NOMO-1 treated with DMSO at 0.1 percent for 48 hours (cell line): ENCODE results near the gene FCRL2.
"Not testable (repeated sequence)": the region's sequence is repeated elsewhere in the genome, so short reads cannot be mapped to it uniquely, and the experiment has no call there.

Experiments
- DNase-seq: peaks from one replicate; lab custom pipeline; 2025; ENCODE audit not compliant: unreplicated experiment; lab: John Stamatoyannopoulos, UW

FCRL2 gene

DNA sequence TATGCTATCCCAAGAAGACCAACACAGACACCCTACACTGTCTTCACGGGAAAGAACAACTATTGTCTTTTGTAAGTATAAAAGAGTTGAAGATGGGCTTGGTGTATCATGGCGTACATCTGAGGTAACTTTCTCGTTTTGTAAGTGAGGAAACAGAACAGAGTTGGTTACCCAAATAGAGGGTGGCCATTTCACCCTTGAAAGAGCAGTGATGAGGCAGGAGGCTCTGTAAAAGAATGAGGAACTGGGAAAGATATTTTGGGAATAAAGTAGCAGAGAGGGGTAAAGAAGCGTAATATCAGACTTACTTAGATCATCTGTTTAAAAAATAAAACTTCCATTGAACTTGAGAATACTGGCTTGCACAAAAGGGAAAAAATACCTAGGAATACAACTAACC lies 18.9 kb downstream of the FCRL2 start:
- DNase-seq = no peak

DNA sequence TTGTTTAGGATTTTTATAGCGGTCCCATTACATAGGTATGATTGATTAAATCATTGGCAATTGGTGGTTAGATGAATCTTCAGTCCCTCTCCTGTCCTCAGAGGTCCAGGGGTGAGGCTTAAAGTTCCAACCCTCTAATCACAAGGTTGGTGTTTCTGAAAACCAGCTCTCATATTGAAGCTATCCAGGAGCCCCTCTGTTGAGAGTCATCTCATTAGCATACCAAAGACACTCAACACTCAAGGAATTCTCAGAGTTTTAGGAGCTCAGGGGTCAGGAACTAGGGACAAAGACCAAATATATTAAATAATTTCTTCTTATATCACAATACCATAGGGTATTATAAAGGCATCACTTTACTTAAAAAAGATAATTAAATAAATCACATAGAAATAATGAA lies 23.3 kb downstream of the FCRL2 start:
- DNase-seq = no peak

DNA sequence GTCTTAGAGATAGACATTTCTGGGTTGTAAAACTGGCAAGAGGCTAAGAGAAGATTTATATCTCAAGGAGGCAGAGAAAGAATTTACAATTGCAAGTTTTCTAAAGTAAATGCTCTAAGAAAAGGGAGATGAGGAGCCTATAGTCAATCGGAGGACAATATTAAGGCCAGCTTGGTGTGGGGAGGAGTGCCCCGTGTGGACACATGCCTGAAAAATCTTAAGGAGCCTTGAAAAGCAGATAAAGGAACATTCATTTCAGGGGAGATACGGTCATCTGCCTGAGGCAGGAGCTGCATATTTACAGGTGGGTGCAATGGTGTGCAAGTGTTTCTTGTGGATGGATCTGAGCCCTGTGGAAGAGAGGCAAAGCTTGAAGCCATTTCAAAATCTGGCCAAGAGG lies 25.6 kb downstream of the FCRL2 start:
- no peak for DNase-seq

DNA sequence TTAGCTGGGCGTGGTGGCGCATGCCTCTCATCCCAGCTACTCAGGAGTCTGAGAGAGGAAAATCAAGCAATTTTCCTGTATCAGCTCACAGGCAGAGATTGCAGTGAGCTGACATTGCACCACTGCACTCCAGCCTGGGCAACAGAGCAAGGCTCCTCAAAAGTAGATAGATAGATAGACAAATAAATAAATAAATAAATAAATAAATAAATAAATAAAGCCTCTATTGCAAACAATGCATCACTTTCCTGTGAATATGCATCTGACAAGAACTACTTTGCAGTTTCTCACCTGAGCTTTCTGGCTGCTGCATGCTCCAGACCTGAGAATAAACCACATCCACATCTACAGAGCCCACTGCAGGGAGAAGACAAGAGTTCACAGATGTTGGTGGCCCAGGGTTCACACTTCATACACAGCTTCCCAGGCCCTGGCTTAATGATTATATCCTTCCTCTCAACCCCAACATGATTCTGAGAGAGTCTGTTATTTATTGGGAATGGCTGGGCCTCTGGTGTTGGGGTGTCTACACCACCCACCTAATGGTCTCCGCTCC lies 28.6 kb downstream of the FCRL2 start:
- no peak for DNase-seq

DNA sequence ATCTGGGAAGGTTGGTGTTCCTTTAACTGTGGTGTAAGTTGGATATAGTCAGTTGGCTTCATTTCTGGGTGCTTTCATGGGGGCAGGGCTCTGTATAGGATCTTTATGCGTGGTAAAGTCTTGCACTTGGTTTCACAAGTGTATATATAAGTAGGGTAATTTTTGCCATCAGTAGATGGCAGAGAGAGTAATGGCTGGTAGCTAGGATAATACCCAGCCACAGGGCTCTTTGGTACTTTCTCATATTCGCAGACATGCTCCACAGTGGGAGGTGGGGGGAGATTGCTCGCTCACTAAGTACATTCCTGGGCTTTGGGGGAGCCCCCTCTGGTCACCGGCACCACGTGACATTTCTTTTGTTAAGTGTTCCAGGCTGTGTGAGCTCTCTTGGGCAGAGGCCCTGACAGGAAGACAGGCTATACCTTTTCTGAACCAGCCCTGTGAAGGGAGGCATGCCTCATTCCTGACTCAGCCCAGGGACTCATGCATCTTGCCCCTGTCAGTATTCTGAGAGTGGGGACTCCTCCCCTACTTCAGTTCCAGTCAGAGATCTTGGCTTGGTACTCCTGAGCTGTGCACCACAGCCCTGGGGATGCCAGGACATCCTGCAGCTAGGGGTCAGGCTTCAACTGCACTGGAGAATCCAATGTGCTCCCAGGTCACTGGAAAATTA lies 37.6 kb downstream of the FCRL2 start:
- DNase-seq = no peak

DNA sequence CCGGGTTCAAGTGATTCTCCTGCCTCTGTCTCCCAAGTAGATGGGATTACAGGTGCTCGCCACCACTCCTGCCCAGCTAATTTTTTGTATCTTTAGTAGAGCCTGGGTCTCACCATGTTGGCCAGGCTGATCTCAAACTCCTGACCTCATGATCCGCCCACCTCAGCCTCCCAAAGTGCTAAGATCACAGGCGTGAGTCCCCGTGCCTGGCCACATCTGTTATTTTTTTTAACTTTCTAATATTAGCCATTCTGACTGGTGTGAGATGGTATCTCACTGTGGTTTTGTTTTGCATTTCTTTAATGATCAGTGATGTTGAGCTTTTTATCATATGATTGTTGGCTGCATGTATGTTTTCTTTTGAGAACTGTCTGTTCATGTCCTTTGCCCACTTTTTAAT lies 40.9 kb downstream of the FCRL2 start:
- not testable (repeated sequence) for DNase-seq

DNA sequence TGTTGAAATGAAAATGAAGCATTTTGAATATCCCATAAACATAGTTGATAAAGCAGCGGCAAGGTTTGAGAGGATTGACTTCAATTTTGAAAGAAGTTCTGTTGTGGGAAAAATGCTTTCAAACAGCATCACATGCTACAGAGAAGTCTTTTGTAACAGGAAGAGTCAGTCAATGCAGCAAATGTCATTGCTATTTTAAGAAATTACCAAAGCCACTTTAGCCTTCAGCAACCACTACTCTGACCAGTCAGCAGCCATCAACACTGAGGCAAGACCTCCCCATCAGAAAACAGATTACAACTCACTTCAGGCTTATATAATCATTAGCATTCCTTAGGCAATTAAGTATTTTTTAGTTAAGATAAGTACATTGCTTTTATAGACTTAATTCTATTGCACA lies 42.6 kb downstream of the FCRL2 start:
- DNase-seq = peak; percentile 87

DNA sequence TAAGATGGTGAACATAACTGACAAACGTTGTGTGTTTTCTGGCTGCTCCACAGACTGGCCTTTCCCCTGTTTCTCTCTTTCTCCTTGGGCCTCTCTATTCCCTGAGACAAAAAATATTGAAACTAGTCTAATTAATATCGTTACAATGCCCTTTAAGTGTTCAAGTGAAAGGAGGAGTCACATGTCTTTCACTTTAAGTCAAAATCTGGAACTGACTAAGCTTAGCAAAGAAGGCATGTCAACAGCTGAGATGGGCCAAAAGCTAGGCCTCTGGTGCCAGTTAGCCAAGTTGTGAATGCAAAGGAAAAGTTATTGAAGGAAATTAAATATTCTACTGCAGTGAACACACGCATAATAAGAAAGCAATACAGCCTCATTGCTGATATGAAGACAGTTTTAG lies 44.2 kb downstream of the FCRL2 start:
- no peak for DNase-seq

DNA sequence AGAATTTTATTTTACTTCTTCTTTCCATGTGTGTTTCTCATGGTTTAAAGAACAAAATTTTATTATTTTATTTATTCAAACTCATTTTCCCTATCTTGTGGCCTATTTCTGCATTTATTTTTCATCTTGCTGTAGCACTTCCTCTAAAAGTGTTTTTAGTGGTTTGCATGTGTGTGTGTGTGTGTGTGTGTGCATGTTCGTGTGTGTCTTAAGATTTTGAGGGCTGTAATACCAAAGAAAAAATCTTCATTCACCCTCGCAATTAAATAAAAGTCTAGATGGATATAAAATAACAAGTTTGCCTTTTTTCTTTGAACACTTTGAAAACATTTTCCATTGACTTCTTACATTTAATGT lies 51.7 kb downstream of the FCRL2 start:
- DNase-seq = peak; percentile 61

DNA sequence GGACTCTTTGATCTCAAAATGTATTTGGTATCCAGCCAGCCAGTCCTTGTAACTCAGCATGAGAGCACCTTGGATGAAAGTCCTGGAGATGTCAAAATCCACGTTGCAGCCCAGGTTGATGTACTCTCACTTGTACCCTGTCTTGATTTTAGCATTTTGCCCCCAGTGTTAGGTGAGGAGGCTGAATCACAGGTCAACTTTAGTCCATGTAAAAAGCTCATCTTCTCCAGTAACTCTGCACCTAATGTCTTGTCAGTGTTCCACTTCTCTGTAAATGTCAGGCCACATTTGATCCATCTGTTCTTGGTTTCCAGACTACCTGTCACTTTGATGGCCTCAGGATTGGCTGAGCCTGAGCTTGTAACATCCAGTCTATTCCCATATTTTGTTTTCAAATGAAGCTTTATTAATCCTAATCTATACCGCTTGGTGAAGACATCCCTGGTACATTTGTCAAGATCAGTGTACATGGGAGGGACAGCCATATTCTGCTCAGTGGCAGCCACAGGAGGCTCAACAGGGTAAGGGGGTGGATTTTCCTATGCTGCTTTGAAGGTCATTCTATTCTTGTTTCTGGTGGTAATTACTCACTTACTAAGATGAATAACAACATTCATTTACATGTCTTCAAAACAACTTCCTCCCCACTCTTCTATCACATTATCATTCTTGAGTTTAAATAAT lies 52.3 kb downstream of the FCRL2 start:
- no peak for DNase-seq

DNA sequence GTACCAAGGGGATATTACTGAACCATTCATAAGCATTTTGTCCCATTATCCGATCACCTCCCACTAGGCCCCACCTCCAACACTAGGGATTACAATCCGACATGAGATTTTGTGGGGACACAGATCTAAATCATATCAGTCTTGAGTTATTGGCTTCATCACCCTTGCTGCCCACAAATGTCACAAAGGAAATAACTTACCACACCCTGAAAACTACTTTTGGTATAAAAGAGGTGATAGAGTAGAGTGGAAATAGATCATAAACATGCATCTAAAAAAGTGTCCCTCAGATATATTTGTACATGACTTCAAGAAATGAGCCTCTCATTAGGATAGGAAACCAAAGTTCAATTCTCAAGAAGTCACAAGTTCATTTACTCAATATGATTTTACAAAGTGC lies 53.8 kb downstream of the FCRL2 start:
- DNase-seq = no peak

DNA sequence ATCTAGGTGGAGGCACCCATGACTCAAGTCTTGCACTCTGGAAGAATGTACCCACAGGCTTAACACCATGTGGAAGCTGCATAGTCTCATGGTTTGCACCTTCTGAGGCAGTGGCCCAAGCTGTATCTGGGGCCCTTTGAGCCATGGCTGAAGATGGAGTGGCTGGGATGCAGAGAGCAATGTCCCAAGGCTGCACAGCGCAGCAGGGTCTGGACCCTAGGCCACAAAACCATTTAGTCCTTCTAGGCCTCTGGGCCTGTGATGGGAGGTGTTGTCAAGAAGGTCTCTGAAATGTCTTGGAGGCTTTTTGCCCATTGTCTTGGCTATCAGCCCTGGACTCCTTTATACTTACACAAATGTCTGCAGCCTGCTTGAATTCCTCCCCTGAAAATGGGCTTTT lies 54.9 kb downstream of the FCRL2 start:
- no peak for DNase-seq

DNA sequence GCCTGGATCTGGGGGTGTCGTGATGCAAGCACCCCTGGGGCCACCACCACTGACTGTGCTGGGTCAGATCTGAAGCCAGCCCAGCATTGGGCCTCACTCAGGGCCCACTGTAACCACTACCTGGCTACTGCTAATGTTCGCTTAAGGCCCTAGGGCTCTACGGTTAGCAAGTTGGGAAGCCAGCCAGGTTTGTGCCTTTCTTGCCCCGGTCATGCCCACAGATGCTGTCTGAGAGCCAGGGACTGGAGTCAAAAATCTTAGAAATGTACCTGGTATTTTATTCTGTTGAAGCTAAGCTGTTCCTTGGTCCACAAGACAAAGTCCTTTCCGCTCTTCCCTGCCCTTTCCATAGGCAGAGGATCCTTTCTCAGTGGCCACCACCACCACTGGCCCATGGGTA lies 61.2 kb downstream of the FCRL2 start:
- DNase-seq = no peak

DNA sequence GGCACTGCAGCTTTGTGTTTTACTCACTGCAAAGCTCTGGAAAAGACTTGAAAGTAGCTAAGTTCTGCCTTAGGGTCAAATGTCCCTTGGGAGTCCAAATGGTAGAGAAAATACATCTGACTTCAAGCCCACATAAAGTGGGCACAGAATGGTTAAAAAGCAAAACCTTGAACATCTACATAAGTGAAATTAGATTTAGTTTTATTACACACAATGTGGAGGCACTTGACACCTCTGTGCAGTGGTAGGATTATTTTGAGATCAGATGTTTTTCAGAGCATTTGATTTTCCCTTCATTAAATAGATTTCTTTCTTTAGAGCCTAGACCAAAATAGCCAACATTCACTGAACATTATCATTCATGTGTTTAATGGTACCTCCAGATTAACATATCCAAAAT lies 65.1 kb downstream of the FCRL2 start:
- no peak for DNase-seq

DNA sequence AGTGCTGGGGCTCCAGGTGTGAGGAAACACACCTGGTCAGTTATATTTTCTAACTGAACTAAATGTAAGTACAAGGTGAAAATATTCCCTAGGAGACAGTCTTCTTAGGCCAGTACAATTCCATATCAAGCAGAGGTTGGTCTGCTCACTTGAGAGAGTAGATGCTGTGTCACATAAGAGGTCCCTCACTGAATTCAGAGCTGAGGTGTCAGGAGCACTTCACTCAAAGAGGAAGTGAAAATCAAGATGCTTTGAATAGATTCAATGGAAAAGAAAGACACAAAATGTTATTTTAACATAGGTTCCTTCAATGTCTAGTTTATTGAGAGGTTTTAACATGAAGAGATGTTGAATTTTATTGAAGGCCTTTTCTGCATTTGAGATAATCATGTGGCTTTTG lies 72.1 kb downstream of the FCRL2 start:
- DNase-seq = peak; percentile 33

DNA sequence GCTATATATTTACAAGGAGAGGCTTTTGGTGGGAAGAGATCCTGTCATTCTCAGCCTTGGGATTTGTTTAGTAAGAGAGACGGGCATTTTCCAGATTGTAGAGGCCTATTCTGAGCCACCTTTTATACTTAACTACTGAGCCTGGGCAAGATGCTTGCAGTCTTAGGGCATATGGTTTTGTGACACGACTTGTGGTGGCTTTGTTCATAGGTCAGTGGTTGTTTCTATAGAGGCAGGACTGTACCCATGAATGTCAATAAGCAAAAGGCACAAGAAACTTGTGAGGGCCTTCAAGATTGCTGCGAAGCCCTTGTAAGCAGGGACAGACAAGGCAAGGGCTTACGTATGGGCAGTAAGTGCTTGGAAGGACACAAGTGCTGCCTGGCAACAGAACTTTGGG lies 73.0 kb downstream of the FCRL2 start:
- DNase-seq = no peak

DNA sequence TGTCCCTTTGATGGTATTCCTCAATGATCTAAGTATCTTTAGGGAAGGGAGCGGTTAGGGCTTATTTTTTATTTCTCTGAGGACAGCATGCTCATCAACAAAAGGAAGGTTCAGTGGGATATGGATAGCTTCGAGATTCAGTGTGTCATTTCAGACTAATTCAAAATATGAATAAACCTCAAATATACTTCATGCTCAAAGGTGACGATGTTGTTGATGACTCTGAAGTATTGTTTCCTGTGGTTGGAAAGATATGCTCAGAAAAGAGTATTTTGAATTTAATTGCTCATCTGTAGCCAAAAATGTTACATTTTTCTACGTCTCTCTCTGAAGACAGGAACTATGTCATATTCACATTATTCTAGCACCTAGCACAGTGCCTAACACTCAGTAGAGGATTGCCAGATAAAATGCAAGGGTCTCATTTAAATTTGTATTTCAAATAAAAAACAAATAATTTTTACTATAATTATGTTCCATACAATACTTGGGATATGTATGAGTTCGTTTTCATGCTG lies 74.6 kb downstream of the FCRL2 start:
- no peak for DNase-seq

DNA sequence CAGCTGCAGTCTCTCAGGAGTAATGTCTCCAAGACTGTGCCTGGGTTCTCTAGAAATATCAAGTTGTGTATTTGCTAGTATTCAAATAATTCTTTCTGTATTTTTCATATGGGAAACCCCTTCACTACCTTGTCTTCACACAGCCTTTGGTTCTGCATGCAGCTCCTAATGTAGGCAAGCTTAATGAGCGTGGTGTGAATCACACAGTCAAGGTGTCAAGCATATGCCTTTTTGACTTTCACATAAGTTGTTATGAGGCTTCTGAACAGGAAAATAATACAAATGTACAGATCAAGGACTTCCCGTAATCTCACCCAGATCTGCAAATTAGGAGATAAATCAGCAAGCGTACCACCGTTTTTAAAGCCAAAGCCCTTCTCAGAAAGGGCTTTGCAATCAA lies 76.2 kb downstream of the FCRL2 start, which contains the start of gene FCRL3:
Gene FCRL3 (minus strand): TSS at position 38 of the 400 bp plus-strand sequence. CDS start 280 bp downstream, outside the sequence.
- DNase-seq = no peak

DNA sequence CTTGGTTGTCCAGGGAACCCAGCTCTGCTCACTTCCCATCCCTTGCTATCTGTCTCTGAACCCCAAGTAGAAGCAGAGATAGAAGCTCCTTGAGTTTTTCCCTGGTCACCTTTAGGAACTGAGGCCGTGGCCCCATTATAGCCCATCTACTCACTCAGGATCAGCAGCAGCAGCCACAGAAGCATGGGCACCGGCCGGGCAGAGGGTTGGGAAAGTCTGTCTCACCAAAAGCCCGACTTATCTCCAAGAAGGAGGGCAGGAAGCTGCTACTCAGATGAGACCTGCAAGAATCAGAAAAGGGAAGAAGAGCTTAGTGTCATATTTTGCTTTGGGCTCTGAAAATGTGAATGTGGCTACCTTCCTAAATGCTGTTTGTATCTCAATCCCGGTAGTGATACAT lies 76.6 kb downstream of the FCRL2 start:
- no peak for DNase-seq

DNA sequence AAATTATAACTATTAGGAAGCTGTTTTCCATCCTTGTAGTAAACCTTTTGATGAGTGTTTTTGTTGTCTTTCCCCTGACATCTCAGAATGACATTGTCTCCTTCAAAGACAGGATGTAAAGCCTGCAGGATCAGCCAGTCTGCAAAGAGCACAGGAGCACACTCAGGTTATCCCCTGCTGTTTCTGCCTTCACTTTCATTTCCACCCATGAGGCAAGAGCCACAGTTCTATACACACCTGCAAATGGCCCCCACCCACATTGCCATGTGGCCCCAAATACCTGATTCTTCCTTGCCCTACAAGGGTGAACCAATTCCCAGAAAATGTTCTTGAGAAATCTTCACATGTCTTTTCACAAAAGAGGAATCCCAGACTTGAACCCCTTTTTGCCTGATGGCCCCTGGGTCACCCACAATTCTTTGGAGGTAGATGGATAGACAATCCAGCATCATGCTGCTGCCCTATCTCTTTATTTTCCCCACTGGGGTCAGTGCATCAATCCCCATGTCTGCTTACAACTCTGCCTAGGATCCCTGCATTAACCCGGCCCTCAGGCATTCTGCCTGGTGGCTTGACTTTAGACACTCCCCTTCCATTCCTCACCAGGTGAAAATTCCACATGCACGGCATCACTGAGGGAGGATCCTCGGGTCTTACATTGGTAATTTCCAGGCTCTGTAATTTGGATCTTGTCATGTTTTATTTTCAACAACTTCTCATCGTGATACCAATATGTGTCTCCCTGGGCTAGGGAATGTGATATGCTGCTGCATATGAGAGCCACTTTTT lies 79.0 kb downstream of the FCRL2 start:
- no peak for DNase-seq

DNA sequence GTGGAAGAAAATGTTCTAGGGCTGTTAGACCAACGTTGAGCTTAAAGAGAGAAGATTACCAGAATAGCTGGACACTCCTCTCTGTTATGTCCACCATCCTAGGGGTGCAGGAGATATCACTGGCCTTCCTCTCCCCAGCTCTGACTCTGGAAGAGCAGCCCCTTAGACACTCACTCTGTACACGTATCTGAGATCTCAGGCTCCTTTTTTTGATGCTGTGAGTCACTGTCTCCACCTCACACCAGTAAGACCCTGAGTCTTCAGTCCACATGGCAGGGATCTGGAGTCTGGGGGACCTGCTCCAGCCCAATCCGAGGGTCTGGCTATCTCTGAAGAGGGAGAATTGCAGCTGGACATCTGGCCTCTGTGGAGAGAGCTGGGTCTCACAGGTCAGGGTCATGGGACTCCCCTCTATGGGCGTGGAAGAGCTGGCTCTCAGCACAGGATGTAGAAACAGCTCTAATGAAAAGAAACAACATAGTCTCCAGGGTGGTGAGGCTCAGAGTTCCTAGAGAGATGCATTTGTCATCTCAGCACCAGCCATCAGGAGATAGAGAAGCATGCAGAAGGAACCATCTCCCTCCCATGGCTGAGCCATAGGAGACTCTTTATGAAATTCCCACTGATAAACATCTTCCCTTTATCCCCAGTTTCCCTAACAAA lies 79.8 kb downstream of the FCRL2 start:
- no peak for DNase-seq
